Adipocyte (in vitro differentiated cells): ENCODE results near the gene EIF3A.

ENCODE experiments used
- DNase-seq: peaks from one replicate; pipeline ENCODE4 v3.0.0-alpha.2; 2015; ENCODE audit warnings: low read depth
- H3K27me3 ChIP-seq: replicated peaks from 2 replicates; pipeline ENCODE4 v1.7.0; 2013; ENCODE audit warnings: mild to moderate bottlenecking, low read length, moderate library complexity; ENCODE audit not compliant: control insufficient read depth, insufficient read depth
- H3K36me3 ChIP-seq: 2 replicates; pipeline ENCODE4 v1.7.0; 2013; ENCODE audit warnings: low read length, mild to moderate bottlenecking, moderate library complexity; ENCODE audit not compliant: control insufficient read depth, insufficient read depth, severe bottlenecking
- H3K4me1 ChIP-seq: 2 replicates; pipeline ENCODE4 v1.7.0; 2013; ENCODE audit warnings: mild to moderate bottlenecking, low read length, moderate library complexity; ENCODE audit not compliant: control insufficient read depth, insufficient read depth
- H3K4me3 ChIP-seq: 2 replicates; pipeline ENCODE4 v1.7.0; 2013; ENCODE audit warnings: mild to moderate bottlenecking, low read length, moderate library complexity
- H3K9ac ChIP-seq: 2 replicates; pipeline ENCODE4 v1.7.0; 2013; ENCODE audit warnings: mild to moderate bottlenecking, low read length, moderate library complexity
- H3K9me3 ChIP-seq: 2 replicates; pipeline ENCODE4 v1.7.0; 2013; ENCODE audit warnings: mild to moderate bottlenecking, low read length, moderate library complexity; ENCODE audit not compliant: control insufficient read depth

The EIF3A gene

GRCh38 chr10:119061926-119062325 is 18.7 kb downstream of the EIF3A start:
- H3K9me3 ChIP-seq = no peaks in the 10 kb centered on the region
- no peaks in the 10 kb centered on the region for H3K4me1 ChIP-seq
- peaks cover 98% of the 10 kb centered on the region for H3K36me3 ChIP-seq
- no peak for DNase-seq
- H3K9ac ChIP-seq = no peak overlapping the region
- H3K27me3 ChIP-seq = no peaks in the 10 kb centered on the region
- H3K4me3 ChIP-seq = no peak overlapping the region

- Histone ChIP-seq H3K27me3 (no peaks in the 10 kb centered on the region), H3K9me3 (no peaks in the 10 kb centered on the region), H3K4me1 (no peaks in the 10 kb centered on the region), H3K36me3 (peaks cover 99% of the 10 kb centered on the region), H3K4me3 (no peak overlapping the region), H3K9ac (no peak overlapping the region)
- no peak for DNase-seq
Observed at GRCh38 chr10:119061352-119061751, 19.3 kb downstream of the EIF3A start.

- H3K4me3 ChIP-seq = no peak overlapping the region
- no peak overlapping the region for H3K9ac ChIP-seq
- H3K4me1 ChIP-seq = no peaks in the 10 kb centered on the region
- DNase-seq = no peak
- no peaks in the 10 kb centered on the region for H3K9me3 ChIP-seq
- H3K27me3 ChIP-seq = no peaks in the 10 kb centered on the region
- peaks cover 100% of the 10 kb centered on the region for H3K36me3 ChIP-seq
Observed at GRCh38 chr10:119060107-119060506, 20.5 kb downstream of the EIF3A start.

GRCh38 chr10:119059557-119059956 is 21.1 kb downstream of the EIF3A start:
- H3K9ac ChIP-seq = no peak overlapping the region
- H3K9me3 ChIP-seq = no peaks in the 10 kb centered on the region
- H3K4me1 ChIP-seq = no peaks in the 10 kb centered on the region
- no peaks in the 10 kb centered on the region for H3K27me3 ChIP-seq
- DNase-seq = no peak
- peaks cover 100% of the 10 kb centered on the region for H3K36me3 ChIP-seq
- H3K4me3 ChIP-seq = no peak overlapping the region

- Histone ChIP-seq H3K36me3 (peaks cover 100% of the 10 kb centered on the region), H3K4me1 (no peaks in the 10 kb centered on the region), H3K9ac (no peak overlapping the region), H3K4me3 (no peak overlapping the region), H3K27me3 (no peaks in the 10 kb centered on the region), H3K9me3 (no peaks in the 10 kb centered on the region)
- DNase-seq = no peak
Observed at GRCh38 chr10:119058010-119058409, 22.6 kb downstream of the EIF3A start.

- Histone ChIP-seq H3K36me3 (peaks cover 100% of the 10 kb centered on the region), H3K9ac (no peak overlapping the region), H3K4me3 (no peak overlapping the region)
Observed at GRCh38 chr10:119055472-119055871, 25.1 kb downstream of the EIF3A start.

GRCh38 chr10:119051775-119052174 is 28.8 kb downstream of the EIF3A start:
- no peaks in the 10 kb centered on the region for H3K9me3 ChIP-seq
- H3K4me1 ChIP-seq = no peaks in the 10 kb centered on the region
- H3K4me3 ChIP-seq = no peak overlapping the region
- DNase-seq = no peak
- H3K36me3 ChIP-seq = peaks cover 100% of the 10 kb centered on the region
- no peak overlapping the region for H3K9ac ChIP-seq
- H3K27me3 ChIP-seq = no peaks in the 10 kb centered on the region

More at GRCh38 chr10:119055472-119055871, 25.1 kb downstream of the EIF3A start:
- Histone ChIP-seq H3K4me1 (no peaks in the 10 kb centered on the region), H3K27me3 (no peaks in the 10 kb centered on the region), H3K9me3 (no peaks in the 10 kb centered on the region)
- no peak for DNase-seq

- no peak overlapping the region for H3K4me3 ChIP-seq
- H3K4me1 ChIP-seq = no peaks in the 10 kb centered on the region
- H3K9ac ChIP-seq = no peak overlapping the region
- peaks cover 100% of the 10 kb centered on the region for H3K36me3 ChIP-seq
- no peaks in the 10 kb centered on the region for H3K9me3 ChIP-seq
- DNase-seq = no peak
- H3K27me3 ChIP-seq = no peaks in the 10 kb centered on the region
Observed at GRCh38 chr10:119049777-119050176, 30.8 kb downstream of the EIF3A start.

- no peak for DNase-seq
- Histone ChIP-seq H3K4me1 (no peaks in the 10 kb centered on the region), H3K9ac (no peak overlapping the region), H3K27me3 (no peaks in the 10 kb centered on the region), H3K36me3 (peaks cover 100% of the 10 kb centered on the region), H3K4me3 (no peak overlapping the region), H3K9me3 (no peaks in the 10 kb centered on the region)
Observed at GRCh38 chr10:119049361-119049760, 31.3 kb downstream of the EIF3A start.

GRCh38 chr10:119045561-119045960 is 35.1 kb downstream of the EIF3A start:
- peaks cover 99% of the 10 kb centered on the region for H3K36me3 ChIP-seq
- DNase-seq = no peak
- H3K27me3 ChIP-seq = no peaks in the 10 kb centered on the region
- H3K9ac ChIP-seq = no peak overlapping the region
- H3K4me1 ChIP-seq = no peaks in the 10 kb centered on the region
- H3K4me3 ChIP-seq = no peak overlapping the region
- H3K9me3 ChIP-seq = no peaks in the 10 kb centered on the region

GRCh38 chr10:119042169-119042568 is 38.4 kb downstream of the EIF3A start:
- no peak for DNase-seq
- no peaks in the 10 kb centered on the region for H3K4me1 ChIP-seq
- H3K4me3 ChIP-seq = no peak overlapping the region
- no peak overlapping the region for H3K9ac ChIP-seq
- H3K27me3 ChIP-seq = no peaks in the 10 kb centered on the region
- H3K9me3 ChIP-seq = no peaks in the 10 kb centered on the region
- H3K36me3 ChIP-seq = peaks cover 98% of the 10 kb centered on the region

- Histone ChIP-seq H3K36me3 (peaks cover 98% of the 10 kb centered on the region), H3K27me3 (no peaks in the 10 kb centered on the region), H3K4me1 (no peaks in the 10 kb centered on the region), H3K9me3 (no peaks in the 10 kb centered on the region), H3K9ac (no peak overlapping the region), H3K4me3 (no peak overlapping the region)
- no peak for DNase-seq
Observed at GRCh38 chr10:119041326-119041725, 39.3 kb downstream of the EIF3A start.
